B cell (primary cell): ENCODE data around the gene ZDHHC4. TPM values are rescaled to one million over a fixed set of nuclear protein-coding genes. Genes with fewer than 3 reads are reported as not detected.

Source experiments
- ATAC-seq: fragments of 200-7000 bp; cut with Tn5 transposase; one replicate; pipeline ENCODE4 v1.10.0; 2021; ENCODE audit warnings: low read depth, mild to moderate bottlenecking, moderate number of reproducible peaks, moderate library complexity
- CTCF ChIA-PET: fragments of 350-600 bp; sonication (Branson Sonifier 250); formaldehyde crosslinking; loops from one replicate; lab custom pipeline; 2021; ENCODE audit warnings: antibody characterized with exemption, inconsistent platforms; lab: Charles Lee
- POLR2A ChIA-PET: fragments of 350-600 bp; sonication (Branson Sonifier 250); formaldehyde crosslinking; loops from one replicate; lab custom pipeline; 2021; ENCODE audit warnings: antibody characterized with exemption; lab: Charles Lee
- DNase-seq: peaks from one replicate; pipeline ENCODE4 v3.0.0; 2013
- H2AFZ ChIP-seq: 2 replicates; pipeline ENCODE4 v1.6.1; 2012; ENCODE audit warnings: mild to moderate bottlenecking, low read depth, low read length; ENCODE audit not compliant: insufficient read depth, poor library complexity, severe bottlenecking
- H3K27ac ChIP-seq, 2 donors: 1 replicate in 1 of 2; 2 replicates in 1 of 2; pipeline ENCODE4 v1.5.1; 2012 to 2013; ENCODE audit warnings: low read length in 2 of 2, mild to moderate bottlenecking in 2 of 2, moderate library complexity in 1 of 2
- H3K27me3 ChIP-seq, 4 experiments: fragments of 200-600 bp in 1 of 4; sonication (generic) in 1 of 4; replicated peaks in 1 of 4; 1 replicate in 2 of 4; 2 replicates in 2 of 4; pipeline versions ENCODE4 v1.6.1 to v1.7.0; 2013 to 2016; ENCODE audit warnings: low read length in 3 of 4, mild to moderate bottlenecking in 2 of 4, mixed read lengths in 1 of 4, moderate library complexity in 1 of 4; ENCODE audit not compliant: insufficient read depth in 4 of 4, control insufficient read depth in 3 of 4; ENCODE audit errors: control extremely low read depth in 1 of 4
- H3K36me3 ChIP-seq, 2 experiments: replicated peaks in 1 of 2; 1 replicate in 1 of 2; 2 replicates in 1 of 2; pipeline versions ENCODE4 v1.6.1 to v1.7.1; 2013; ENCODE audit warnings: low read length in 1 of 2; ENCODE audit not compliant: insufficient read depth in 2 of 2, control insufficient read depth in 1 of 2; ENCODE audit errors: control extremely low read depth in 1 of 2, extremely low read depth in 1 of 2
- H3K4me1 ChIP-seq, 2 donors: fragments of 200-600 bp in 1 of 2; sonication (generic) in 1 of 2; 1 replicate in 1 of 2; 2 replicates in 1 of 2; pipeline versions ENCODE4 v1.5.1 to v1.6.1; 2013 to 2017; ENCODE audit warnings: low read length in 2 of 2; ENCODE audit not compliant: control insufficient read depth in 2 of 2, insufficient read depth in 2 of 2
- H3K4me2 ChIP-seq: replicated peaks from 2 replicates; pipeline ENCODE3; 2012; ENCODE audit warnings: mild to moderate bottlenecking, low read depth, low read length; ENCODE audit not compliant: poor library complexity, severe bottlenecking
- H3K4me3 ChIP-seq, 5 experiments: fragments of 200-600 bp in 1 of 5; sonication (generic) in 1 of 5; 1 replicate in 3 of 5; 2 replicates in 2 of 5; pipeline versions ENCODE4 v1.5.1 to v1.7.0; 2011 to 2016; ENCODE audit warnings: low read length in 4 of 5, mild to moderate bottlenecking in 4 of 5, low read depth in 2 of 5, control low read depth in 1 of 5, moderate library complexity in 1 of 5; ENCODE audit not compliant: insufficient read depth in 1 of 5; ENCODE audit errors: control extremely low read depth in 1 of 5, extremely low read depth in 1 of 5
- H3K79me2 ChIP-seq: fragments of 200-600 bp; sonication (generic); one replicate; pipeline ENCODE4 v1.6.0; 2016; ENCODE audit warnings: low read length; ENCODE audit not compliant: control insufficient read depth, insufficient read depth
- H3K9ac ChIP-seq: fragments of 200-600 bp; sonication (generic); 2 replicates; pipeline ENCODE4 v1.6.1; 2017; ENCODE audit warnings: mild to moderate bottlenecking, low read length, moderate library complexity
- H3K9me3 ChIP-seq, 3 donors: one replicate each; pipeline versions ENCODE4 v1.6.1 to v1.7.1; 2013; ENCODE audit warnings: low read length in 2 of 3; ENCODE audit not compliant: control insufficient read depth in 2 of 3, insufficient read depth in 1 of 3; ENCODE audit errors: control extremely low read depth in 1 of 3
- H4K20me1 ChIP-seq: 2 replicates; pipeline ENCODE4 v1.6.0; 2012; ENCODE audit warnings: mild to moderate bottlenecking, low read length; ENCODE audit not compliant: insufficient read depth, control insufficient read depth, poor library complexity, severe bottlenecking
- H3K27ac Mint-ChIP-seq: one replicate; pipeline ENCODE4 v1.8.0; 2021; ENCODE audit warnings: mixed read lengths
- H3K27me3 Mint-ChIP-seq: one replicate; pipeline ENCODE4 v1.8.0; 2021; ENCODE audit warnings: mixed read lengths
- H3K4me1 Mint-ChIP-seq: one replicate; pipeline ENCODE4 v1.8.0; 2021; ENCODE audit warnings: mixed read lengths
- H3K4me3 Mint-ChIP-seq: one replicate; pipeline ENCODE4 v1.8.0; 2021; ENCODE audit warnings: mixed read lengths
- H3K9me3 Mint-ChIP-seq: one replicate; pipeline ENCODE4 v1.8.0; 2022; ENCODE audit warnings: mixed read lengths; ENCODE audit not compliant: insufficient read depth
- CTCF ChIP-seq: fragments of 200-600 bp; IDR thresholded peaks from one replicate; pipeline ENCODE4 v1.8.0; 2022; ENCODE audit warnings: antibody characterized with exemption, mild to moderate bottlenecking
- EZH2 ChIP-seq: IDR thresholded peaks from 2 replicates; pipeline ENCODE4 v1.6.1; 2012; ENCODE audit warnings: borderline replicate concordance, low read depth, mild to moderate bottlenecking, moderate library complexity, low read length; ENCODE audit not compliant: insufficient read depth, poor library complexity, severe bottlenecking
- WGBS: methylation state at CpG from one replicate; pipeline ENCODE4 v1.1.5; 2013; ENCODE audit warnings: missing lambda C conversion rate; ENCODE audit not compliant: insufficient coverage; 5-methylcytosine and 5-hydroxymethylcytosine counted together
- intact Hi-C: fragments of 100-400 bp; cut with micrococcal nuclease; formaldehyde crosslinking; loops from one replicate; pipeline ENCODE4 v1.10.0; 2022
- polyA plus RNA-seq: library from polyadenylated mRNA; depleted of rRNA; stranded (reverse); fragments of >200 nt; gene quantifications from 2 replicates; pipeline ENCODE4 v1.2.3, GENCODE V29; 2012
- total RNA-seq, 2 donors: library from RNA; stranded (reverse); fragments of 120-200 nt in 1 of 2; gene quantifications; 1 replicate in 1 of 2; 2 replicates in 1 of 2; pipeline versions ENCODE4 v1.2.3 to v1.2.4, GENCODE V29; 2013 to 2022

Gene ZDHHC4
- total and polyA plus RNA-seq, 2 donors (not counting 1 experiment from before 2014, with no cell fraction given) = 38.5 to 42.0 TPM

- WGBS = no CpG with 5 or more reads among the region's 3 CpGs
- DNase-seq (no peak), ATAC-seq (no peak)
- H3K27me3 ChIP-seq = no peaks in the 10 kb centered on the region
- H3K79me2 ChIP-seq = no peaks in the 10 kb centered on the region
- H3K27me3 Mint-ChIP-seq = peaks cover 9% of the 10 kb centered on the region
- POLR2A ChIA-PET = no interaction called here
- no peaks in the 10 kb centered on the region for H4K20me1 ChIP-seq
- intact Hi-C loops = no loop called here
- H3K9me3 Mint-ChIP-seq = no peaks in the 10 kb centered on the region
- H3K27ac Mint-ChIP-seq = no peak overlapping the region
- H3K9me3 ChIP-seq = no peaks in the 10 kb centered on the region
- H3K36me3 ChIP-seq = no peaks in the 10 kb centered on the region
- H2AFZ ChIP-seq = no peak overlapping the region
- H3K27ac ChIP-seq = no peak overlapping the region
- TF ChIP-seq CTCF (no peak), EZH2 (no peak)
- no peak overlapping the region for H3K4me3 Mint-ChIP-seq
- H3K9ac ChIP-seq = no peak overlapping the region
- CTCF ChIA-PET = interaction anchor here (0.5 to 0.9 kb wide), 2 partner anchors 20 to 44 kb away, joined by 3 to 4 read pairs; no protein-coding TSS in a partner anchor
- H3K4me3 ChIP-seq = no peak overlapping the region
- H3K4me2 ChIP-seq = no peak overlapping the region
- H3K4me1 ChIP-seq = peaks cover 2 to 3% of the 10 kb centered on the region in 2 donors
- peaks cover 2% of the 10 kb centered on the region for H3K4me1 Mint-ChIP-seq
These were observed 17.4 kb upstream of the ZDHHC4 start for GRCh38 chr7:6559896-6560295.

DNA sequence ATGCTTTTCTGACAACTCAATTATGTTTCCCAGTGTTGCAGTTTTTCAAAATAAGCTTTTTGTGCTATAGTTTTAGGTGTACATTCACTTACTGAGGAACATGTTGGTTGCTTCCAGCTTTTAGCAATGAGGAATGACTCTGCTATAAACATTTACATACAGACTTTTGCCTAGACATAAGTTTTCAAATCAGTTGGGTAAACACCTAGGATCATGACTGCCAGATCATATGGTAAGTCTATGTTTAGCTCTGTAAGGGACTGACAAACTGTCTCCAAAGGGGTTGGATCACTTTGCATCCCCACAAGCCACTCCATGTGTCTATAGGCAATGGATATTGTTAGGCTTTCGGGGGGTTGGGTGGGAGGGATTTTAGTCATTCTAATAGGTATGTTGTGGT, 15.1 kb upstream of the ZDHHC4 start:
- peaks cover 9% of the 10 kb centered on the region for H3K27me3 Mint-ChIP-seq
- H3K79me2 ChIP-seq = no peaks in the 10 kb centered on the region
- TF ChIP-seq CTCF = no peak
- no peak for TF ChIP-seq EZH2
- H3K4me2 ChIP-seq = no peak overlapping the region
- ChIA-PET POLR2A (no interaction called here), CTCF (no interaction called here)
- H3K36me3 ChIP-seq = no peaks in the 10 kb centered on the region
- H3K4me3 Mint-ChIP-seq = no peak overlapping the region
- H3K27ac Mint-ChIP-seq = no peak overlapping the region
- intact Hi-C loops = no loop called here
- no peaks in the 10 kb centered on the region for H3K4me1 Mint-ChIP-seq
- H3K9ac ChIP-seq = no peak overlapping the region
- no peak overlapping the region for H2AFZ ChIP-seq
- H3K4me3 ChIP-seq = no peak overlapping the region
- no peak overlapping the region for H3K27ac ChIP-seq
- H3K9me3 ChIP-seq = no peaks in the 10 kb centered on the region
- no peaks in the 10 kb centered on the region for H3K9me3 Mint-ChIP-seq
- ATAC-seq (no peak), DNase-seq (no peak)
- no peaks in the 10 kb centered on the region for H3K27me3 ChIP-seq
- H3K4me1 ChIP-seq = no peaks in the 10 kb centered on the region
- no peaks in the 10 kb centered on the region for H4K20me1 ChIP-seq
- no CpG with 5 or more reads among the region's 1 CpG for WGBS
